Neuronal stem cell (in vitro differentiated cells): ENCODE results near the gene TRIM58.

Source experiments
- DNase-seq: peaks from one replicate; pipeline ENCODE4 v3.0.0-alpha.2; 2013; ENCODE audit warnings: low spot score
- H2AFZ ChIP-seq: one replicate; pipeline ENCODE4 v1.6.1; 2013; ENCODE audit warnings: mild to moderate bottlenecking, low read length, inconsistent platforms
- H2AK5ac ChIP-seq: 2 replicates; pipeline ENCODE4 v1.6.1; 2013; ENCODE audit warnings: low read depth, mild to moderate bottlenecking, inconsistent platforms, low read length, moderate library complexity, mixed read lengths
- H2BK120ac ChIP-seq: 2 replicates; pipeline ENCODE4 v1.6.1; 2013; ENCODE audit warnings: low read depth, mild to moderate bottlenecking, inconsistent platforms, low read length, moderate library complexity, mixed read lengths
- H2BK12ac ChIP-seq: one replicate; pipeline ENCODE4 v1.6.1; 2013; ENCODE audit warnings: low read length, inconsistent platforms
- H2BK15ac ChIP-seq: 2 replicates; pipeline ENCODE4 v1.6.1; 2013; ENCODE audit warnings: mild to moderate bottlenecking, low read length, inconsistent platforms, mixed read lengths
- H2BK5ac ChIP-seq: one replicate; pipeline ENCODE4 v1.6.1; 2013; ENCODE audit warnings: inconsistent platforms, mild to moderate bottlenecking, low read length, moderate library complexity
- H3K14ac ChIP-seq: one replicate; pipeline ENCODE4 v1.6.1; 2013; ENCODE audit warnings: low read length, inconsistent platforms
- H3K18ac ChIP-seq: 2 replicates; pipeline ENCODE4 v1.6.1; 2013; ENCODE audit warnings: low read length, inconsistent platforms
- H3K23ac ChIP-seq: 2 replicates; pipeline ENCODE4 v1.6.1; 2013; ENCODE audit warnings: low read depth, mild to moderate bottlenecking, mixed read lengths, low read length, inconsistent platforms; ENCODE audit not compliant: poor library complexity
- H3K27ac ChIP-seq: replicated peaks from 3 replicates; pipeline ENCODE4 v1.5.1; 2013; ENCODE audit warnings: low read length, inconsistent platforms
- H3K27me3 ChIP-seq, 3 experiments: 2 replicates each; pipeline ENCODE4 v1.6.1; 2013; ENCODE audit warnings: low read length in 3 of 3, mild to moderate bottlenecking in 2 of 3, inconsistent platforms in 1 of 3, low read depth in 1 of 3, mixed read lengths in 1 of 3, moderate library complexity in 1 of 3; ENCODE audit not compliant: control insufficient read depth in 3 of 3, insufficient read depth in 3 of 3
- H3K36me3 ChIP-seq, 2 donors: replicated peaks in 1 of 2; 2 replicates each; pipeline ENCODE4 v1.6.1; 2013; ENCODE audit warnings: low read length in 2 of 2; ENCODE audit not compliant: control insufficient read depth in 2 of 2, insufficient read depth in 2 of 2
- H3K4ac ChIP-seq: 2 replicates; pipeline ENCODE4 v1.6.1; 2013; ENCODE audit warnings: inconsistent platforms, mild to moderate bottlenecking, low read length, moderate library complexity
- H3K4me1 ChIP-seq, 2 donors: 1 replicate in 1 of 2; 2 replicates in 1 of 2; pipeline ENCODE4 v1.6.1; 2013; ENCODE audit warnings: low read length in 2 of 2, low read depth in 1 of 2; ENCODE audit not compliant: control insufficient read depth in 2 of 2, insufficient read depth in 1 of 2
- H3K4me2 ChIP-seq: one replicate; pipeline ENCODE4 v1.6.1; 2013; ENCODE audit warnings: mild to moderate bottlenecking, low read length, inconsistent platforms; ENCODE audit not compliant: insufficient read depth, poor library complexity, severe bottlenecking
- H3K4me3 ChIP-seq, 2 donors: 2 replicates each; pipeline ENCODE4 v1.5.1; 2013; ENCODE audit warnings: low read length in 2 of 2, mild to moderate bottlenecking in 2 of 2, inconsistent platforms in 1 of 2, moderate library complexity in 1 of 2
- H3K79me1 ChIP-seq: one replicate; pipeline ENCODE4 v1.6.1; 2013; ENCODE audit warnings: low read depth, mild to moderate bottlenecking, inconsistent platforms, low read length, moderate library complexity
- H3K9ac ChIP-seq: one replicate; pipeline ENCODE4 v1.6.1; 2013; ENCODE audit warnings: mild to moderate bottlenecking, low read depth, low read length, inconsistent platforms; ENCODE audit not compliant: poor library complexity
- H3K9me3 ChIP-seq, 2 donors: replicated peaks in 1 of 2; 2 replicates each; pipeline versions ENCODE3 to v1.6.1; 2013; ENCODE audit warnings: low read length in 2 of 2, mild to moderate bottlenecking in 2 of 2, inconsistent platforms in 1 of 2, low read depth in 1 of 2, mixed read lengths in 1 of 2, moderate library complexity in 1 of 2; ENCODE audit not compliant: control insufficient read depth in 2 of 2, insufficient read depth in 1 of 2
- H4K8ac ChIP-seq: one replicate; pipeline ENCODE4 v1.6.1; 2013; ENCODE audit warnings: low read depth, mild to moderate bottlenecking, inconsistent platforms, low read length, moderate library complexity
- H4K91ac ChIP-seq: one replicate; pipeline ENCODE4 v1.6.1; 2013; ENCODE audit warnings: low read length, low read depth, mild to moderate bottlenecking, inconsistent platforms; ENCODE audit not compliant: poor library complexity
- WGBS, 2 donors: extraction: QIAGEN DNeasy Blood & Tissue Kit; methylation state at CpG; one replicate each; pipeline ENCODE4 v1.1.7; 2013; ENCODE audit warnings: missing lambda C conversion rate in 2 of 2, mixed read lengths in 1 of 2; ENCODE audit not compliant: insufficient read length in 2 of 2, insufficient replicate concordance in 1 of 2; ENCODE audit errors: extremely low coverage in 2 of 2; 5-methylcytosine and 5-hydroxymethylcytosine counted together

TRIM58 gene

GRCh38 chr1:247825362-247825761 lies 31.6 kb upstream of the TRIM58 start:
- Histone ChIP-seq H3K4me3 (no peak overlapping the region), H3K9me3 (no peaks in the 10 kb centered on the region), H3K4ac (no peak overlapping the region), H4K91ac (no peak overlapping the region), H3K4me1 (peaks cover 0 to 7% of the 10 kb centered on the region in 2 donors), H3K27ac (no peak overlapping the region), H3K9ac (no peak overlapping the region), H3K23ac (no peak overlapping the region), H2BK5ac (no peak overlapping the region), H3K79me1 (no peaks in the 10 kb centered on the region), H3K18ac (no peak overlapping the region), H3K14ac (no peak overlapping the region), H3K36me3 (no peaks in the 10 kb centered on the region), H4K8ac (no peak overlapping the region), H3K27me3 (no peaks in the 10 kb centered on the region), H3K4me2 (no peak overlapping the region), H2AFZ (no peak overlapping the region), H2AK5ac (no peak overlapping the region), H2BK15ac (no peak overlapping the region), H2BK120ac (no peak overlapping the region), H2BK12ac (no peak overlapping the region)
- no CpG with 5 or more reads among the region's 13 CpGs for WGBS, 2 donors
- no peak for DNase-seq

DNA sequence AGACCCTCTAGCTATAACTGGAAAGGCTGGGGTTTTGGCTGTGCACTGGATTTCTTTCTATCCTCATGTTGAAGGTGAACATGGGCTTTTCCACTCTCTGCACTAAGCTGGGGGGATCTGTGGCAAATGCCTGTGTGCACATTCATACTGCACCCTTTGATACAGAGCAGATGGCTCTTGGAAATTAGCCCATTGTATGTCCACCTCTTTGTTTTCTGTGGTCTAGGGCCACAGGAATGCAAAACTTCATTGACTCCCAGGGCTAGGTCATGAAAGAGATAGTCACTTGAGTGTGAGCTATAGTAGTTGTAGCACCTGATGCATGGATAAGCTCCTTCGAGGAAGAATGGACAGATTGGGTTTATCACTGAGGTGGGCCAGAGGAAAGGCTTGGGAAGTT lies 27.3 kb upstream of the TRIM58 start:
- Histone ChIP-seq H2BK120ac (no peak overlapping the region), H3K4me2 (no peak overlapping the region), H3K4me1 (peaks cover 0 to 8% of the 10 kb centered on the region in 2 donors), H4K91ac (no peak overlapping the region), H4K8ac (no peak overlapping the region), H3K79me1 (no peaks in the 10 kb centered on the region), H3K9me3 (no peaks in the 10 kb centered on the region), H2AFZ (no peak overlapping the region), H3K27ac (no peak overlapping the region), H3K4me3 (no peak overlapping the region), H3K9ac (no peak overlapping the region), H2BK5ac (no peak overlapping the region), H3K27me3 (no peaks in the 10 kb centered on the region), H2BK12ac (no peak overlapping the region), H3K18ac (no peak overlapping the region), H3K14ac (no peak overlapping the region), H2AK5ac (no peak overlapping the region), H2BK15ac (no peak overlapping the region), H3K36me3 (no peaks in the 10 kb centered on the region), H3K4ac (no peak overlapping the region), H3K23ac (no peak overlapping the region)
- DNase-seq = no peak
- no CpG with 5 or more reads among the region's 1 CpG for WGBS, 2 donors

- H3K9ac ChIP-seq = no peak overlapping the region
- no peaks in the 10 kb centered on the region for H3K27me3 ChIP-seq
- H3K27ac ChIP-seq = no peak overlapping the region
- no peak overlapping the region for H2AK5ac ChIP-seq
- H2AFZ ChIP-seq = no peak overlapping the region
- no peak for DNase-seq
- no CpG with 5 or more reads among the region's 6 CpGs for WGBS, 2 donors
- H3K4me2 ChIP-seq = no peak overlapping the region
- no peak overlapping the region for H3K4ac ChIP-seq
- H4K8ac ChIP-seq = no peak overlapping the region
- no peak overlapping the region for H3K14ac ChIP-seq
- H2BK15ac ChIP-seq = no peak overlapping the region
- no peak overlapping the region for H2BK12ac ChIP-seq
- H4K91ac ChIP-seq = no peak overlapping the region
- H3K9me3 ChIP-seq = no peaks in the 10 kb centered on the region
- H3K4me1 ChIP-seq = peaks cover 0 to 8% of the 10 kb centered on the region in 2 donors
- no peak overlapping the region for H3K18ac ChIP-seq
- H3K36me3 ChIP-seq = no peaks in the 10 kb centered on the region
- H2BK5ac ChIP-seq = no peak overlapping the region
- no peak overlapping the region for H3K4me3 ChIP-seq
- H3K79me1 ChIP-seq = no peaks in the 10 kb centered on the region
- no peak overlapping the region for H3K23ac ChIP-seq
- H2BK120ac ChIP-seq = no peak overlapping the region
Observed at GRCh38 chr1:247833601-247834000, 23.4 kb upstream of the TRIM58 start.

DNA sequence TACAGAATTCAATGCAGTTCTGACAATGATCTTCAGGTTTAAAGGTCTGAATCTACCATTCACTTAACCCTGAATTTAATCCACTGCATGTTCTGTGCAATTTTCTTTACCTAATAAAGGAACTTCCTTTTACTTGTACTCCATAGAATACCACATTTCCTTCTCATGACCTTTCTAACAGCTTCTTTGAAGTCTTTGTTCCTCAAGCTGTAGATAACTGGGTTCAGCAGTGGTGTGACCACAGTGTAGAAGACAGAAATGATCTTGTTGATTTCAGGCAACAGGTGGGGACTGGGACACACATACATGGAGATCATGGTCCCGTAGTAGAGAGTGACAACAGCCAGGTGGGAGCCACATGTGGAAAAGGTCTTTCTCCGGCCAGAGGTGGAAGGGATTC lies 16.2 kb upstream of the TRIM58 start:
- H3K4ac ChIP-seq = no peak overlapping the region
- H3K9me3 ChIP-seq = peaks cover 0 to 2% of the 10 kb centered on the region in 2 donors
- no peak overlapping the region for H2AFZ ChIP-seq
- H2BK120ac ChIP-seq = no peak overlapping the region
- H3K4me2 ChIP-seq = no peak overlapping the region
- no CpG with 5 or more reads among the region's 2 CpGs for WGBS, 2 donors
- H3K4me3 ChIP-seq = no peak overlapping the region
- no peak overlapping the region for H2BK12ac ChIP-seq
- H4K91ac ChIP-seq = no peak overlapping the region
- no peak overlapping the region for H3K9ac ChIP-seq
- no peak overlapping the region for H3K27ac ChIP-seq
- no peak overlapping the region for H2AK5ac ChIP-seq
- no peak overlapping the region for H2BK5ac ChIP-seq
- H3K18ac ChIP-seq = no peak overlapping the region
- H3K14ac ChIP-seq = no peak overlapping the region
- H3K27me3 ChIP-seq = no peaks in the 10 kb centered on the region
- DNase-seq = no peak
- no peaks in the 10 kb centered on the region for H3K36me3 ChIP-seq
- no peak overlapping the region for H2BK15ac ChIP-seq
- H3K79me1 ChIP-seq = no peaks in the 10 kb centered on the region
- H4K8ac ChIP-seq = no peak overlapping the region
- H3K23ac ChIP-seq = no peak overlapping the region
- no peaks in the 10 kb centered on the region for H3K4me1 ChIP-seq
